Forelimb muscle (tissue), 1 donor: ENCODE measurements around the gene PCDHA11. TPM values are rescaled to one million over a fixed set of nuclear protein-coding genes. Genes with fewer than 3 reads are reported as not detected.
"Not testable (repeated sequence)": the region's sequence is repeated elsewhere in the genome, so short reads cannot be mapped to it uniquely, and the experiment has no call there.

Experiments used
- DNase-seq: peaks from one replicate; pipeline ENCODE4 v3.0.0-alpha.2; 2013; ENCODE audit warnings: low read depth
- polyA plus RNA-seq: library from polyadenylated mRNA; unstranded; fragments of 120-200 nt; gene quantifications from one replicate; pipeline ENCODE4 v1.2.1, GENCODE V29; 2013; ENCODE audit not compliant: insufficient read length

PCDHA11 gene
- not detected for polyA plus RNA-seq

- no peak for DNase-seq
Measured at GRCh38 chr5:140868721-140869554, at the start of gene PCDHA11. PCDHA11 (plus strand) TSS chr5:140868957; CDS start chr5:140869104, 147 bp downstream.

GRCh38 chr5:140821375-140822280 lies 47.1 kb upstream of the PCDHA11 start, which contains the start of gene PCDHA5:
PCDHA5 (plus strand) TSS chr5:140821613.
- DNase-seq = no peak

- no peak for DNase-seq
Measured at GRCh38 chr5:140822281-140822629, 46.5 kb upstream of the PCDHA11 start.

- DNase-seq = not testable (repeated sequence)
Measured at GRCh38 chr5:140822969-140823368, 45.8 kb upstream of the PCDHA11 start.

- DNase-seq = no peak
Measured at GRCh38 chr5:140823475-140823874, 45.3 kb upstream of the PCDHA11 start.

GRCh38 chr5:140827704-140828361 lies 40.9 kb upstream of the PCDHA11 start, which contains the start of gene PCDHA6:
PCDHA6 (plus strand) TSS chr5:140827960; CDS start chr5:140828092, 132 bp downstream.
- DNase-seq = no peak

- no peak for DNase-seq
Measured at GRCh38 chr5:140828362-140828737, 40.4 kb upstream of the PCDHA11 start.

GRCh38 chr5:140829511-140830501 lies 39.0 kb upstream of the PCDHA11 start:
- DNase-seq = not testable (repeated sequence)

GRCh38 chr5:140833993-140834392 lies 34.8 kb upstream of the PCDHA11 start, which contains the start of gene PCDHA7:
PCDHA7 (plus strand) TSS chr5:140834269; CDS start chr5:140834384, 115 bp downstream.
- no peak for DNase-seq

- not testable (repeated sequence) for DNase-seq
Measured at GRCh38 chr5:140834439-140835008, 34.2 kb upstream of the PCDHA11 start.

GRCh38 chr5:140835622-140836510 lies 32.9 kb upstream of the PCDHA11 start:
- DNase-seq = no peak

GRCh38 chr5:140840978-140841962 lies 27.5 kb upstream of the PCDHA11 start, which contains the start of gene PCDHA8:
PCDHA8 (plus strand) TSS chr5:140841187; CDS start chr5:140841322, 135 bp downstream.
- DNase-seq = no peak

GRCh38 chr5:140842798-140843733 lies 25.7 kb upstream of the PCDHA11 start:
- no peak for DNase-seq

GRCh38 chr5:140848139-140849102 lies 20.3 kb upstream of the PCDHA11 start, which contains the start of gene PCDHA9:
PCDHA9 (plus strand) TSS chr5:140848382; CDS start chr5:140848496, 114 bp downstream.
- not testable (repeated sequence) for DNase-seq
